Liver (tissue), 9 donors: ENCODE data around the gene GNB5. TPM values are rescaled to one million over a fixed set of nuclear protein-coding genes. Genes with fewer than 3 reads are reported as not detected.

Source experiments
- DNase-seq: peaks from one replicate; pipeline ENCODE4 v3.0.0-alpha.2; 2017; ENCODE audit warnings: low spot score
- H3K27ac ChIP-seq, 2 donors: one replicate each; pipeline ENCODE4 v1.7.0; 2013; ENCODE audit warnings: inconsistent platforms in 2 of 2, low read length in 2 of 2, control low read depth in 1 of 2, low read depth in 1 of 2, mild to moderate bottlenecking in 1 of 2
- H3K27me3 ChIP-seq, 4 donors: one replicate each; pipeline versions ENCODE4 v1.6.1 to v1.7.0; 2013; ENCODE audit warnings: low read length in 3 of 4, inconsistent platforms in 1 of 4, mild to moderate bottlenecking in 1 of 4, moderate library complexity in 1 of 4; ENCODE audit not compliant: control insufficient read depth in 4 of 4, insufficient read depth in 4 of 4
- H3K36me3 ChIP-seq, 4 donors: one replicate each; pipeline versions ENCODE4 v1.6.1 to v1.7.0; 2013; ENCODE audit warnings: low read length in 3 of 4, mild to moderate bottlenecking in 3 of 4, low read depth in 1 of 4, moderate library complexity in 1 of 4; ENCODE audit not compliant: control insufficient read depth in 4 of 4, insufficient read depth in 3 of 4
- H3K4me1 ChIP-seq, 4 donors: one replicate each; pipeline versions ENCODE4 v1.6.1 to v1.7.0; 2013; ENCODE audit warnings: low read length in 3 of 4, mild to moderate bottlenecking in 3 of 4, moderate library complexity in 1 of 4; ENCODE audit not compliant: control insufficient read depth in 4 of 4, insufficient read depth in 4 of 4
- H3K4me3 ChIP-seq, 3 donors: one replicate each; pipeline versions ENCODE4 v1.6.1 to v1.7.0; 2013; ENCODE audit warnings: low read length in 3 of 3, control low read depth in 1 of 3, low read depth in 1 of 3, mild to moderate bottlenecking in 1 of 3
- H3K9ac ChIP-seq, 2 donors: one replicate each; pipeline ENCODE4 v1.7.0; 2013; ENCODE audit warnings: low read length in 2 of 2, mild to moderate bottlenecking in 2 of 2, moderate library complexity in 2 of 2, control low read depth in 1 of 2, low read depth in 1 of 2
- H3K9me3 ChIP-seq, 4 donors: one replicate each; pipeline versions ENCODE4 v1.6.1 to v1.7.0; 2013; ENCODE audit warnings: low read length in 3 of 4; ENCODE audit not compliant: control insufficient read depth in 4 of 4
- EGR1 ChIP-seq, 2 donors: IDR thresholded peaks; 2 replicates each; pipeline ENCODE4 v1.6.1; 2016 to 2018; ENCODE audit warnings: antibody characterized with exemption in 2 of 2, low read depth in 2 of 2
- FOXA1 ChIP-seq: IDR thresholded peaks from 2 replicates; pipeline ENCODE4 v1.6.1; 2016; ENCODE audit warnings: antibody characterized with exemption
- FOXA2 ChIP-seq: IDR thresholded peaks from 2 replicates; pipeline ENCODE4 v1.6.1; 2016; ENCODE audit warnings: antibody characterized with exemption
- GABPA ChIP-seq, 2 donors: IDR thresholded peaks in 1 of 2; conservative IDR thresholded peaks in 1 of 2; 2 replicates each; pipeline ENCODE4 v1.6.1; 2016; ENCODE audit warnings: antibody characterized with exemption in 2 of 2, mild to moderate bottlenecking in 1 of 2, moderate library complexity in 1 of 2
- HNF4A ChIP-seq, 2 donors: conservative IDR thresholded peaks; 2 replicates each; pipeline ENCODE4 v1.6.1; 2016; ENCODE audit warnings: antibody characterized with exemption in 2 of 2, mild to moderate bottlenecking in 2 of 2
- HNF4G ChIP-seq: IDR thresholded peaks from 2 replicates; pipeline ENCODE4 v1.6.1; 2016; ENCODE audit warnings: antibody characterized with exemption
- JUND ChIP-seq, 2 donors: IDR thresholded peaks; 2 replicates each; pipeline ENCODE4 v1.6.1; 2016; ENCODE audit warnings: antibody characterized with exemption in 2 of 2
- NR2F2 ChIP-seq: IDR thresholded peaks from 2 replicates; pipeline ENCODE4 v1.6.1; 2016; ENCODE audit warnings: antibody characterized with exemption
- RXRA ChIP-seq, 2 donors: IDR thresholded peaks; 2 replicates each; pipeline ENCODE4 v1.6.1; 2017 to 2018; ENCODE audit warnings: antibody characterized with exemption in 2 of 2, mild to moderate bottlenecking in 1 of 2
- SP1 ChIP-seq: IDR thresholded peaks from 2 replicates; pipeline ENCODE4 v1.6.1; 2018; ENCODE audit warnings: antibody characterized with exemption, mild to moderate bottlenecking
- TAF1 ChIP-seq: conservative IDR thresholded peaks from 2 replicates; pipeline ENCODE4 v1.6.1; 2016; ENCODE audit warnings: antibody characterized with exemption, mild to moderate bottlenecking
- YY1 ChIP-seq: IDR thresholded peaks from 2 replicates; pipeline ENCODE4 v1.6.1; 2016; ENCODE audit warnings: antibody characterized with exemption, mild to moderate bottlenecking
- WGBS: extraction: QIAGEN DNeasy Blood & Tissue Kit; methylation state at CpG from one replicate; pipeline ENCODE4 v1.1.7; 2013; 5-methylcytosine and 5-hydroxymethylcytosine counted together
- polyA plus RNA-seq, 2 donors: library from polyadenylated mRNA; stranded (reverse) in 1 of 2; unstranded in 1 of 2; fragments of 200-250 nt in 1 of 2; fragments of >200 nt in 1 of 2; fragmentation: Nextera tagmentation in 1 of 2; extraction: Ambion mirVana in 1 of 2; gene quantifications; one replicate each; pipeline versions ENCODE4 v1.2.1 to v1.2.3, GENCODE V29; 2013 to 2015
- total RNA-seq, 2 donors: library from RNA; depleted of rRNA; stranded (reverse); fragments of >200 nt; gene quantifications; one replicate each; pipeline ENCODE4 v1.2.3, GENCODE V29; 2014
- TF ChIP-seq, protein P1 (sequence below): IDR thresholded peaks from 2 replicates; pipeline ENCODE4 v1.6.1; 2016; ENCODE audit warnings: antibody characterized with exemption
- TF ChIP-seq, protein P2 (sequence below): IDR thresholded peaks from 2 replicates; pipeline ENCODE4 v1.6.1; 2016; ENCODE audit warnings: antibody characterized with exemption
- TF ChIP-seq, protein P3 (sequence below): IDR thresholded peaks from 2 replicates; pipeline ENCODE4 v1.6.1; 2016; ENCODE audit warnings: antibody characterized with exemption
- TF ChIP-seq, protein P4 (sequence below): fragments of 150-350 bp; IDR thresholded peaks from 2 replicates; pipeline ENCODE4 v1.5.1; 2017; ENCODE audit warnings: improper control_type of control experiment, low read depth, low read length; ENCODE audit not compliant: missing input control
- TF ChIP-seq, protein P5 (sequence below): IDR thresholded peaks from 2 replicates; pipeline ENCODE4 v1.6.1; 2016; ENCODE audit warnings: antibody characterized with exemption, mild to moderate bottlenecking
- donor health status: healthy.
- donor health status: healthy.
- donor health status: healthy.
- donor health status: healthy.
- donor health status: healthy.

Gene GNB5
- total and polyA plus RNA-seq, 4 donors: 13.7 to 19.2 (median 15.7) TPM

DNA sequence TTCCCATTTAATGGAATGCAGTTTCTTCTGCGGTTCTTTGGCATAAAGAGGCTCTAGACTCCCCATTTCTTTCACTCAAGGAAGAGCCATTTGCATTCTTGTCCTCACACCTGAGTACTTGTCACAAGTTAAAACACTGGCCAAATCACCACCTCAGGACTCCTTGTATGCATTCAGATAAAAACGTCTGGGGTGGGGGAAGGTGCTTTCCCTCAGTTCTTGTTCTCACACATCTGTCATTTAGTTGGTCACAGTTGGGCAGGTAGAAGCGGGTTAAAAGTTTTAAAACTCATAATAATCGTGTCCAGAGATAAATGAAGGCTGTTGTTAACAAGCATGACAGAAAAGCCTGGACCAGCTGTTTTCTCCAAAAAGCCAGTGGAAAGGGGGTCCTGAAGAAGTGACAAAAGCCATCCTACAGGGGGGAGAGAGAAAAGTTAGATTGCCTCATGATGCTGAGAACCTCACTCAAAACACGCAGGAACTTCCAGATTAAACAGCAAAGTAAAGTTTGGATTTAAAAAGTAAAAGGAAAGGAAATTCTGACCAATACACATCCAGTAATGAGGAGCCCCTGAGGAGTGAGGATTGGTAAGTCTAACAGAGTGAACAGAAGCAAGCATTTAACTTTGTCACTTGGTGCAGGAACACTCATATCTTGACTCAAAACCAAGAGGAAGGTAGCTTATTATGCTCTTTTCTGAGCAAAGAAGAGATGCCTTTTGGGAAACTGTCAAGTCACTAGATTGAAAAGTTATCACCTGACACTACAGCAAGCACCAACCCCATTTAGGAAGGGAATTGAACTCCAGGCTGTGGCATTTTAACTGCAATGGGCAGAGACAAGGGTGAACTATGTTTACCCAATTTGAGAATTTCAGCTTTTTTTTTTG lies 81.4 kb downstream of the GNB5 start:
- DNase-seq: no peak
- H3K27me3 ChIP-seq: no peaks in the 10 kb centered on the region
- H3K4me3 ChIP-seq: no peak overlapping the region
- WGBS: 79% methylated on average over 5 of the region's 5 CpGs
- no peaks in the 10 kb centered on the region for H3K36me3 ChIP-seq
- H3K27ac ChIP-seq: no peak overlapping the region
- peaks cover 0 to 10% (median 5%) of the 10 kb centered on the region in 4 donors for H3K4me1 ChIP-seq
- no peak for TF ChIP-seq FOXA1
- TF ChIP-seq HNF4G: no peak
- no peak for TF ChIP-seq JUND (IDR thresholded peaks at IDR 0.05)
- TF ChIP-seq, protein P1, sequence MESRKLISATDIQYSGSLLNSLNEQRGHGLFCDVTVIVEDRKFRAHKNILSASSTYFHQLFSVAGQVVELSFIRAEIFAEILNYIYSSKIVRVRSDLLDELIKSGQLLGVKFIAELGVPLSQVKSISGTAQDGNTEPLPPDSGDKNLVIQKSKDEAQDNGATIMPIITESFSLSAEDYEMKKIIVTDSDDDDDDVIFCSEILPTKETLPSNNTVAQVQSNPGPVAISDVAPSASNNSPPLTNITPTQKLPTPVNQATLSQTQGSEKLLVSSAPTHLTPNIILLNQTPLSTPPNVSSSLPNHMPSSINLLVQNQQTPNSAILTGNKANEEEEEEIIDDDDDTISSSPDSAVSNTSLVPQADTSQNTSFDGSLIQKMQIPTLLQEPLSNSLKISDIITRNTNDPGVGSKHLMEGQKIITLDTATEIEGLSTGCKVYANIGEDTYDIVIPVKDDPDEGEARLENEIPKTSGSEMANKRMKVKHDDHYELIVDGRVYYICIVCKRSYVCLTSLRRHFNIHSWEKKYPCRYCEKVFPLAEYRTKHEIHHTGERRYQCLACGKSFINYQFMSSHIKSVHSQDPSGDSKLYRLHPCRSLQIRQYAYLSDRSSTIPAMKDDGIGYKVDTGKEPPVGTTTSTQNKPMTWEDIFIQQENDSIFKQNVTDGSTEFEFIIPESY: no peak
- no peak for TF ChIP-seq FOXA2
- TF ChIP-seq, protein P2, sequence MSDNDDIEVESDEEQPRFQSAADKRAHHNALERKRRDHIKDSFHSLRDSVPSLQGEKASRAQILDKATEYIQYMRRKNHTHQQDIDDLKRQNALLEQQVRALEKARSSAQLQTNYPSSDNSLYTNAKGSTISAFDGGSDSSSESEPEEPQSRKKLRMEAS: no peak
- no peak for TF ChIP-seq HNF4A (conservative IDR thresholded peaks at IDR 0.05)
- TF ChIP-seq TAF1: no peak
- TF ChIP-seq YY1: no peak
- TF ChIP-seq RXRA (IDR thresholded peaks at IDR 0.05): no peak
- TF ChIP-seq, protein P3, sequence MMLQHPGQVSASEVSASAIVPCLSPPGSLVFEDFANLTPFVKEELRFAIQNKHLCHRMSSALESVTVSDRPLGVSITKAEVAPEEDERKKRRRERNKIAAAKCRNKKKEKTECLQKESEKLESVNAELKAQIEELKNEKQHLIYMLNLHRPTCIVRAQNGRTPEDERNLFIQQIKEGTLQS: no peak
- no peak for TF ChIP-seq GABPA (IDR thresholded peaks at IDR 0.05 in 1 of 2, conservative IDR thresholded peaks at IDR 0.05 in 1 of 2)
- TF ChIP-seq SP1: no peak
- no peak for TF ChIP-seq EGR1 (IDR thresholded peaks at IDR 0.05; ENCODE audit: low read depth in 2 of 2)
- TF ChIP-seq NR2F2: no peak
- TF ChIP-seq, protein P4, sequence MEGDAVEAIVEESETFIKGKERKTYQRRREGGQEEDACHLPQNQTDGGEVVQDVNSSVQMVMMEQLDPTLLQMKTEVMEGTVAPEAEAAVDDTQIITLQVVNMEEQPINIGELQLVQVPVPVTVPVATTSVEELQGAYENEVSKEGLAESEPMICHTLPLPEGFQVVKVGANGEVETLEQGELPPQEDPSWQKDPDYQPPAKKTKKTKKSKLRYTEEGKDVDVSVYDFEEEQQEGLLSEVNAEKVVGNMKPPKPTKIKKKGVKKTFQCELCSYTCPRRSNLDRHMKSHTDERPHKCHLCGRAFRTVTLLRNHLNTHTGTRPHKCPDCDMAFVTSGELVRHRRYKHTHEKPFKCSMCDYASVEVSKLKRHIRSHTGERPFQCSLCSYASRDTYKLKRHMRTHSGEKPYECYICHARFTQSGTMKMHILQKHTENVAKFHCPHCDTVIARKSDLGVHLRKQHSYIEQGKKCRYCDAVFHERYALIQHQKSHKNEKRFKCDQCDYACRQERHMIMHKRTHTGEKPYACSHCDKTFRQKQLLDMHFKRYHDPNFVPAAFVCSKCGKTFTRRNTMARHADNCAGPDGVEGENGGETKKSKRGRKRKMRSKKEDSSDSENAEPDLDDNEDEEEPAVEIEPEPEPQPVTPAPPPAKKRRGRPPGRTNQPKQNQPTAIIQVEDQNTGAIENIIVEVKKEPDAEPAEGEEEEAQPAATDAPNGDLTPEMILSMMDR: no peak
- TF ChIP-seq, protein P5, sequence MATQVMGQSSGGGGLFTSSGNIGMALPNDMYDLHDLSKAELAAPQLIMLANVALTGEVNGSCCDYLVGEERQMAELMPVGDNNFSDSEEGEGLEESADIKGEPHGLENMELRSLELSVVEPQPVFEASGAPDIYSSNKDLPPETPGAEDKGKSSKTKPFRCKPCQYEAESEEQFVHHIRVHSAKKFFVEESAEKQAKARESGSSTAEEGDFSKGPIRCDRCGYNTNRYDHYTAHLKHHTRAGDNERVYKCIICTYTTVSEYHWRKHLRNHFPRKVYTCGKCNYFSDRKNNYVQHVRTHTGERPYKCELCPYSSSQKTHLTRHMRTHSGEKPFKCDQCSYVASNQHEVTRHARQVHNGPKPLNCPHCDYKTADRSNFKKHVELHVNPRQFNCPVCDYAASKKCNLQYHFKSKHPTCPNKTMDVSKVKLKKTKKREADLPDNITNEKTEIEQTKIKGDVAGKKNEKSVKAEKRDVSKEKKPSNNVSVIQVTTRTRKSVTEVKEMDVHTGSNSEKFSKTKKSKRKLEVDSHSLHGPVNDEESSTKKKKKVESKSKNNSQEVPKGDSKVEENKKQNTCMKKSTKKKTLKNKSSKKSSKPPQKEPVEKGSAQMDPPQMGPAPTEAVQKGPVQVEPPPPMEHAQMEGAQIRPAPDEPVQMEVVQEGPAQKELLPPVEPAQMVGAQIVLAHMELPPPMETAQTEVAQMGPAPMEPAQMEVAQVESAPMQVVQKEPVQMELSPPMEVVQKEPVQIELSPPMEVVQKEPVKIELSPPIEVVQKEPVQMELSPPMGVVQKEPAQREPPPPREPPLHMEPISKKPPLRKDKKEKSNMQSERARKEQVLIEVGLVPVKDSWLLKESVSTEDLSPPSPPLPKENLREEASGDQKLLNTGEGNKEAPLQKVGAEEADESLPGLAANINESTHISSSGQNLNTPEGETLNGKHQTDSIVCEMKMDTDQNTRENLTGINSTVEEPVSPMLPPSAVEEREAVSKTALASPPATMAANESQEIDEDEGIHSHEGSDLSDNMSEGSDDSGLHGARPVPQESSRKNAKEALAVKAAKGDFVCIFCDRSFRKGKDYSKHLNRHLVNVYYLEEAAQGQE: no peak
- H3K9ac ChIP-seq: no peak overlapping the region
- no peaks in the 10 kb centered on the region for H3K9me3 ChIP-seq
